Measurements from ENCODE around the gene POTEC.
"Not testable (repeated sequence)": the region's sequence is repeated elsewhere in the genome, so short reads cannot be mapped to it uniquely, and the experiment has no call there.

Gene POTEC

DNA sequence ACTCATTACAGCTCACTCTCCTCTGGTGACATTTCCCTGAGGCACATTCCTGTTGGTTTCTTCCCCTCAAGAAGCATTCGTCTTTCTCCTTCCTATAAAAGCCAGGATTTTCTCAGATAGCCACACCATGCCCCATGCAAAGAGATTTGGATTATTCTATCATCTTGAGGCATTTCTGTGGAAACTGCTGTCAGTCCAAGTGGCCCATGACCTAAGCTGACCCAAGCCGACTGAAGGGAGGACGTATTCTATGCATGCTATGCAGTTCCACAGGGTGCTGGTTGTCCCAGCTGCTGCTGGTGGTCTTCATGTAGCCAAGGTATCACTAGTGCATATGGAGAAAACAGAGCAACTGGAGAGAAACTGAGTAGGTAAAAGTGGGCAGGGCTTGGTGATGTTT, 73.0 kb downstream of the POTEC start:
- H3K36me3 Mint-ChIP-seq, H3K9me3 Mint-ChIP-seq, H3K27ac Mint-ChIP-seq, H3K4me3 Mint-ChIP-seq, H3K4me1 Mint-ChIP-seq, H3K27me3 Mint-ChIP-seq: not testable (repeated sequence)

DNA sequence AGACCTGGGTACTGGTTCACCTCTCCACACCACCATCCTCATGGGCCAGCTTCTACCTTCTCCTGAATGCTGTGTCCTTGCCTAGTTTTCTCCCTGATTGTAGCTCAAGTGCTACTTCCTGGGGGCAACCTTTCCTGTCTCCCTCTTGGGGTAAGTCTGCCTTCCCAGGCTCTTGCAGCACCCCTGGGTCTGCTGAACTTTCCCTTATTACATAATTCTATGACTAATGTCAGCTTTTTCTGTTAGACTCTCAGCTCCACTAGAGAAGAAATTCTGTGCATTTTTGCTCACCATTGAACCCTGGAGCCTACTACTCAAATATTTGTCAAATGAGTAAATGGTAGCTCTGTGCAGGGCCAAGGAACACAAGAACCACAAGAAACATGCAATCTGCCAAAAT, 73.4 kb downstream of the POTEC start:
- H3K36me3 Mint-ChIP-seq, H3K9me3 Mint-ChIP-seq, H3K27me3 Mint-ChIP-seq, H3K4me3 Mint-ChIP-seq, H3K4me1 Mint-ChIP-seq, H3K27ac Mint-ChIP-seq: not testable (repeated sequence)

DNA sequence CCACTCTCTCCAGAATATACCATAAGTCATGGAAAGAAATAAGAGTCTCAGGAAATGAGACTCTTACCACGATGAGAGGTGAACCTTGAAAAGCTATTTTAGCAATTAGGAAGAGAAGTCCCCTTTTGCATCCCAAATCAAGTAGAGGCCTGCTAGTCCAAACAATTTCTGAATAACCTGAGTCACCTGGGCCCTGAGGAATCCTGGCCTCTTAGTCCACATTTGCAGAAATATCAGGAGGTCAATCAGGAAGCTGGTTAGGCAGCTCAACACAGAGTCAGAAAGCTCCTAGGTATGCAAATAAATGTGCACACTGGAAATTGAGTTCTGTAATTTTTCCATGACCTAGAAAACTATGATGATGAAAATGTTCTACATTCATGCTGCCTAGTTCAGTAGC, 77.4 kb downstream of the POTEC start:
- not testable (repeated sequence) for H3K27me3 Mint-ChIP-seq, H3K36me3 Mint-ChIP-seq, H3K27ac Mint-ChIP-seq, H3K4me3 Mint-ChIP-seq, H3K9me3 Mint-ChIP-seq, H3K4me1 Mint-ChIP-seq
